GM12891 (cell line): ENCODE data around the gene CMKLR1.

Experiments used
- DNase-seq: peaks from one replicate; pipeline ENCODE4 v3.0.0; 2011; ENCODE audit warnings: low spot score; ENCODE audit not compliant: insufficient read length
- FAIRE-seq: peaks from 2 replicates; lab custom pipeline; 2011; peaks lifted over from hg19 to GRCh38; lab: Jason Lieb, UNC
- PAX5 ChIP-seq: IDR thresholded peaks from 2 replicates; pipeline ENCODE4 v1.6.1; 2011; ENCODE audit warnings: low read length, moderate library complexity, mild to moderate bottlenecking; ENCODE audit not compliant: insufficient read depth, severe bottlenecking
- POLR2A ChIP-seq: IDR thresholded peaks from 2 replicates; pipeline ENCODE4 v1.6.1; 2011; ENCODE audit warnings: low read depth, low read length, control low read depth
- POLR2AphosphoS5 ChIP-seq: IDR thresholded peaks from 2 replicates; pipeline ENCODE4 v1.6.1; 2011; ENCODE audit warnings: low read depth, low read length, control low read depth
- POU2F2 ChIP-seq: IDR thresholded peaks from 2 replicates; pipeline ENCODE4 v1.6.1; 2011; ENCODE audit warnings: low read depth, mild to moderate bottlenecking, control low read depth, low read length, moderate library complexity
- SPI1 ChIP-seq: IDR thresholded peaks from 2 replicates; pipeline ENCODE4 v1.6.1; 2011; ENCODE audit warnings: low read depth, low read length, control low read depth
- TAF1 ChIP-seq: IDR thresholded peaks from 2 replicates; pipeline ENCODE4 v1.6.1; 2011; ENCODE audit warnings: low read depth, low read length, control low read depth

The CMKLR1 gene

GRCh38 chr12:108309674-108310312 is 29.3 kb downstream of the CMKLR1 start:
- FAIRE-seq (peak; percentile 51), DNase-seq (no peak)
- TF ChIP-seq SPI1 (0 out of 2 replicates have a peak, but pooled peaks have one; percentile 2), TAF1 (no peak)

GRCh38 chr12:108308395-108309085 is 30.6 kb downstream of the CMKLR1 start:
- DNase-seq, result no peak
- TF ChIP-seq POLR2AphosphoS5, result no peak
- no peak for TF ChIP-seq SPI1
- no peak for TF ChIP-seq POLR2A
- no peak for TF ChIP-seq PAX5
- no peak for TF ChIP-seq TAF1
- no peak for TF ChIP-seq POU2F2
- no peak for FAIRE-seq

GRCh38 chr12:108307006-108307405 is 32.1 kb downstream of the CMKLR1 start:
- DNase-seq, result no peak
- FAIRE-seq, result peak; percentile 79
- TF ChIP-seq POU2F2 (no peak), POLR2AphosphoS5 (no peak), POLR2A (no peak), PAX5 (no peak), TAF1 (no peak), SPI1 (no peak)

- TF ChIP-seq SPI1, result no peak
- no peak for TF ChIP-seq POLR2AphosphoS5
- TF ChIP-seq POLR2A, result no peak
- TF ChIP-seq TAF1, result no peak
- TF ChIP-seq POU2F2, result no peak
- TF ChIP-seq PAX5, result no peak
- DNase-seq, result no peak
- FAIRE-seq, result no peak
These were observed 32.6 kb downstream of the CMKLR1 start for GRCh38 chr12:108306506-108306905.

GRCh38 chr12:108305991-108306501 is 33.1 kb downstream of the CMKLR1 start:
- no peak for FAIRE-seq
- no peak for DNase-seq
- no peak for TF ChIP-seq TAF1

- FAIRE-seq (no peak), DNase-seq (no peak)
- TF ChIP-seq SPI1 (no peak), PAX5 (no peak), TAF1 (no peak), POU2F2 (no peak), POLR2A (no peak), POLR2AphosphoS5 (no peak)
These were observed 33.6 kb downstream of the CMKLR1 start for GRCh38 chr12:108305520-108305919.

GRCh38 chr12:108304633-108305032 is 34.5 kb downstream of the CMKLR1 start:
- FAIRE-seq, result no peak
- TF ChIP-seq POLR2AphosphoS5 (no peak), TAF1 (no peak), SPI1 (no peak), POU2F2 (no peak), POLR2A (no peak), PAX5 (no peak)
- DNase-seq, result no peak

GRCh38 chr12:108303703-108304102 is 35.4 kb downstream of the CMKLR1 start:
- TF ChIP-seq POLR2AphosphoS5 (no peak), SPI1 (no peak), POU2F2 (no peak), TAF1 (no peak), POLR2A (no peak), PAX5 (no peak)
- FAIRE-seq, result no peak
- DNase-seq, result no peak

- no peak for FAIRE-seq
These were observed 36.5 kb downstream of the CMKLR1 start for GRCh38 chr12:108302403-108303311.

GRCh38 chr12:108302016-108302402 is 37.1 kb downstream of the CMKLR1 start:
- no peak for TF ChIP-seq SPI1
- DNase-seq (no peak), FAIRE-seq (no peak)

More at GRCh38 chr12:108302403-108303311, 36.5 kb downstream of the CMKLR1 start:
- TF ChIP-seq POLR2A, result no peak
- no peak for TF ChIP-seq TAF1
- no peak for DNase-seq
